Spleen (tissue), 7 donors: ENCODE measurements around the gene TMEM106C.

ENCODE experiments used
- POLR2A ChIP-seq, 3 donors: fragments of 450-650 bp; IDR thresholded peaks; one replicate each; pipeline ENCODE4 v1.5.1; 2017; ENCODE audit warnings: antibody characterized with exemption in 3 of 3, mild to moderate bottlenecking in 1 of 3
- POLR2AphosphoS5 ChIP-seq, 3 donors: sonication (generic); formaldehyde crosslinking; IDR thresholded peaks; one replicate each; pipeline ENCODE4 v1.5.1; 2017; ENCODE audit warnings: antibody characterized with exemption in 3 of 3
- TF ChIP-seq, protein P1 (sequence below), 11 experiments: fragments of 200-600 bp in 7 of 11; fragments of 450-650 bp in 4 of 11; sonication (generic) in 4 of 11; IDR thresholded peaks in 8 of 11; conservative IDR thresholded peaks in 3 of 11; 1 replicate in 7 of 11; 2 replicates in 4 of 11; pipeline versions ENCODE4 v1.4.0 to v1.8.0; 2016 to 2021; ENCODE audit warnings: antibody characterized with exemption in 11 of 11, inconsistent platforms in 4 of 11, mild to moderate bottlenecking in 1 of 11
- donor health status: DM: no; HTN: no; CAD: no; lungs with moderate emphysema.
- donor health status: DM: no; HTN: no; CAD: no.
- donor health status: DM: no; HTN: no; CAD: no.

GRCh38 chr12:47964106-47964728 lies 821 bp downstream of the TMEM106C start:
- TF ChIP-seq, protein P1, sequence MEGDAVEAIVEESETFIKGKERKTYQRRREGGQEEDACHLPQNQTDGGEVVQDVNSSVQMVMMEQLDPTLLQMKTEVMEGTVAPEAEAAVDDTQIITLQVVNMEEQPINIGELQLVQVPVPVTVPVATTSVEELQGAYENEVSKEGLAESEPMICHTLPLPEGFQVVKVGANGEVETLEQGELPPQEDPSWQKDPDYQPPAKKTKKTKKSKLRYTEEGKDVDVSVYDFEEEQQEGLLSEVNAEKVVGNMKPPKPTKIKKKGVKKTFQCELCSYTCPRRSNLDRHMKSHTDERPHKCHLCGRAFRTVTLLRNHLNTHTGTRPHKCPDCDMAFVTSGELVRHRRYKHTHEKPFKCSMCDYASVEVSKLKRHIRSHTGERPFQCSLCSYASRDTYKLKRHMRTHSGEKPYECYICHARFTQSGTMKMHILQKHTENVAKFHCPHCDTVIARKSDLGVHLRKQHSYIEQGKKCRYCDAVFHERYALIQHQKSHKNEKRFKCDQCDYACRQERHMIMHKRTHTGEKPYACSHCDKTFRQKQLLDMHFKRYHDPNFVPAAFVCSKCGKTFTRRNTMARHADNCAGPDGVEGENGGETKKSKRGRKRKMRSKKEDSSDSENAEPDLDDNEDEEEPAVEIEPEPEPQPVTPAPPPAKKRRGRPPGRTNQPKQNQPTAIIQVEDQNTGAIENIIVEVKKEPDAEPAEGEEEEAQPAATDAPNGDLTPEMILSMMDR (IDR thresholded peaks at IDR 0.05 in 8 of 11, conservative IDR thresholded peaks at IDR 0.05 in 3 of 11): no peak
- TF ChIP-seq POLR2A (IDR thresholded peaks at IDR 0.05) (no peak), POLR2AphosphoS5 (IDR thresholded peaks at IDR 0.05) (peak in 1 of 3 donors; percentile 40)
